GM10847 (cell line): ENCODE results near the gene GABBR2.

ENCODE experiments used
- POLR2A ChIP-seq: IDR thresholded peaks from 2 replicates; pipeline ENCODE4 v1.6.1; 2011; ENCODE audit not compliant: insufficient read length; ENCODE audit errors: extremely low read depth

The GABBR2 gene

GRCh38 chr9:98702340-98702739 is 6.4 kb downstream of the GABBR2 start:
- no peak for TF ChIP-seq POLR2A

GRCh38 chr9:98701576-98701975 is 7.2 kb downstream of the GABBR2 start:
- no peak for TF ChIP-seq POLR2A

DNA sequence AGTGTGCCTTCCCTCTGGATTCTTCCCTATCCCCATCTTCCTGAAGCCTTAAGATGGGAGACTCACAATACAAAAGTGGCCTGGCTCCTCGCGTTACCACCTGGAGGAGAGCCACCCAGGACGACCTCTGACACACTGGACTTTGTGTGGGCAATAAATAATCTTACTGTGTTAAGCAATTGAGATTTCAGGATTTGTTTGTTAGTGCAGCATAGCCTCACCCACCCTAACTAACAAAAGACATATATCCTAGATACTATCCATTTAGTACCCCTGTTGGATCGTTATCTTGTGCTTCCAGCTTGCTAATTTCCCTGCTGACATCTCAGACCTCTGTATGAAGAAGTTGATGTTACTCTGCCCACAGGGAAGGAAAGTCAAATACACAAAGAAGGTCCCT is 7.9 kb downstream of the GABBR2 start:
- no peak for TF ChIP-seq POLR2A

DNA sequence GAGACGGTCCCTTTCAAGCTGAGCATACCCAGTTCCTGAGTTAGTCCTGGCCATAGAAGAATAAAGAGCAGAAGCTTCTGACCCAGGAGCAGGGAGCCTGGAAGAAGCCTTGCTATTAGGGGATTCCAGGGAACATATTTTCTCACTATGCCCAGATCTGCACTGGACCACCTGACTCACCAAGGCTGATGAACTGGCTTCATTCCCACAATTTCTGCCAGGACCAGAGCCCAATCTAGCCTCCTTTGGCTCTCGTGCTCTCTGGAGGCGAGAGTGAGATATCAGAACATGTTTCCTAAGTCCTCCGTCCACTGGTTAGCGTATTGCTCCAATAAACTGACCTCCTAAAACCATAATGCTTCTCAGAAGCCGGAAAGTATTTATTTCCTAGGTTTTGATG is 9.9 kb downstream of the GABBR2 start:
- no peak for TF ChIP-seq POLR2A

GRCh38 chr9:98694943-98695342 is 13.8 kb downstream of the GABBR2 start:
- TF ChIP-seq POLR2A = no peak

GRCh38 chr9:98692392-98692791 is 16.3 kb downstream of the GABBR2 start:
- TF ChIP-seq POLR2A = no peak

DNA sequence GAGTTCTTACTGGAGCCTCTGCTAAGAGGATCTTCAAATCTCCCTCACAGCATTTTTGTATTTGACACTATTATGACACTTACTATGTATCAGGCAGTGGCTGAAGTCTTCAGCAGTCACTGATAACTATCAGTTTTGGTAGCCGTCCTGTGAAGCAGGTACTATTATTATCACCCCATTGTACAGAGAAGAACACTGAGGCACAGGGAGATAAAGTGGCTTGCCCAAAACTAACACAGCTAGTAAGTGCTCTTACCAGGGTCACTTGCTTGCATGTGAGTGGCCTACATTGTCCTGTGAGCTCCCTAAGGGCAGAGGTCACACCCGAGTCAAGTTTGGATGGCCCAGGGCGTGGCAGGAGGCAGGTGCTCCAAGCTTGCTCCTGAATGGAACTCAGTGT is 16.8 kb downstream of the GABBR2 start:
- no peak for TF ChIP-seq POLR2A

- no peak for TF ChIP-seq POLR2A
Observed at GRCh38 chr9:98690686-98691085, 18.0 kb downstream of the GABBR2 start.

DNA sequence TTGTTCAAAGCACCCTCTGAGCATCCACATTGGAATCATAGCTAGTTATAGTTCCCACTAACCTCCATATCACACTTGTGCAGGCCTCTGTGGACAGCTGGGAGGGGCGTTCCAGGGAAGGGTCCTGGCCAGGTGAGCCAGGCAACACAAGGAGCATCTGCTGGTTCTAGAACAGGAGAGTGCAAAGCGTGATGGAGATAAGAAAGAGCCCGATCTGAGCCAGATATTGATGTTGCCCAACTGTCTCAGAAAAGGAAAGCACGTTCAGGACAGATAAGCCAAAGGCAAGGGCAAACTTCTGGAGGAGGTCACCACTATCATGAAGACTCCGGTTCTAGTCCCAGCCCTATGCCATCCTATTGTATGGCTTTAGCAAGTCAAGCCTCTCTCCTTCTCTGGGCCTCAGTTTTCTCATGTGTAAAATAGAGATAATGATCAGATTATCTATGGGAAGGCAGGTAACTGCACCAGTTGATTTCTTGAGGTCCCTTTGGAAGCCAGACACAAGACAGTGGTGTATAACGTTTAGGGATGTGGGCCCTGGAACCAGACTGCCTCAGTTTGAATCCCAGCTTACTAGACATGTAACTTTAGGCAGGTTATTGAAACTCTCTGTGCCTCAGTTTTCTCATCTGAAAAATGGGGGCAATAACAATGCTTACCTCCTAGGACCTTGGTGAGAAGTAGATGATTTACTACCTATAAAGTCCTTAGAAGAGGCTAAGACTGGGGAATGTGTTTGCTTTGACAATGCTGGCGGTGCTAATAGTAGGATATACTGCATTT is 19.8 kb downstream of the GABBR2 start:
- no peak for TF ChIP-seq POLR2A

DNA sequence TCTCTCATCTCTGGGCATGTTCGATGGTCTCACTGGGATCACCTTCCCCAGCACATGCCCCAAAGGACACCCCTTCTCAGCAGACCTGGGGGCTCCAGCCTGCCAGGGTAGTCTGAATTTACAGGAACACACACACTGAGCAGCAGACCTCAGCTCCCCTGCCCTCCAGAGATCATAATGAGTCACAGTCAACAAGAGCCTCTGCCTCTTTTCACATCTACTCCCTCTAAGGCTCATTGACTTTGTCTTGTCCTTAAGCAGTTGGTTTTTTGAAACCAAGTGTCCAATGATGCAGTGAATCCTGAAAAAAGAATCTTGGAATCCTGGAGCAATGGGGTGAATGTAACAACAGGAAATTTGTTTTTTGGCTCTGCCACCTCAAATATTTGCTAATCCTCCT is 20.8 kb downstream of the GABBR2 start:
- TF ChIP-seq POLR2A = no peak

DNA sequence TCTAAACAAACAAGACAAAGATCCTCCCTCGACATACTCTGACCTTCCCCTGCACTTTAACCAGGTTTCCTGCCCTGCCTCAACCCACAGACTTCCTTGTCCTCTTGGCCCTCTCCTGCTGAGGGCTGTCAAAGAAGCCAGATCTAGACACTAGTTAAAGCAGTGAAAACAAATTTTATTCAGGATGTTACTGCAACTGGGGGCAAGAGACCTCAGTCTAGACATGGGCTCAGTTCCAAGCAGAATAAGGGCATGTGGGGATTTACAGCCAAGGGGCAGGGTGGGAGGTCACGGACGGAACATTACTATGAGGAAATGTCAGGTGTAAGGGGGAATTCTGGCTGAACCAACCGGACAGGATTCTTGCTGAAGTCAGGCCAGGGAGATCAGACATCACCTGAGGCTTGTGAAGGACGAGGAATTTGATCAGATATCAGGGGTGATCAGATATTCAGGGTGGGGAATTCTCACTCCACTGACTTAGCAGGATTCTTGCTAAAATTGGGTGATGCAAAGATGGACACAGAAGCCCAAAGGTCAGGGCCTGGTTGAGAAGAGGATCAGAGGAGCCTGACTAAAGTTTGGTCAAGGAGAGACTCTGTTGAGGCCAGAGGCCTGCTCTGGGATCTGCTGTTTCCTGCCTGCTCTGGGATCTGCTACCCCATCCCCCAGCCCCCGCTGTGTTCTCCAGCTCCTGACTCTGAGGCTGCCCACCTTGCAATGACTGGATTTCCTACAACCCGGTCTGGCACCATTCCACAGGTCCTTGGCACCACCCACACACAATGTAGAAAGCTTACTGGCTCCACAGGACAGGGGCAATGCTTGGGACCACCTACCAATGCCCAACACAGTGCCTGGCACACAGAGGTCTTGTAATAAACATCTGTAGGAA is 21.5 kb downstream of the GABBR2 start:
- TF ChIP-seq POLR2A = no peak

DNA sequence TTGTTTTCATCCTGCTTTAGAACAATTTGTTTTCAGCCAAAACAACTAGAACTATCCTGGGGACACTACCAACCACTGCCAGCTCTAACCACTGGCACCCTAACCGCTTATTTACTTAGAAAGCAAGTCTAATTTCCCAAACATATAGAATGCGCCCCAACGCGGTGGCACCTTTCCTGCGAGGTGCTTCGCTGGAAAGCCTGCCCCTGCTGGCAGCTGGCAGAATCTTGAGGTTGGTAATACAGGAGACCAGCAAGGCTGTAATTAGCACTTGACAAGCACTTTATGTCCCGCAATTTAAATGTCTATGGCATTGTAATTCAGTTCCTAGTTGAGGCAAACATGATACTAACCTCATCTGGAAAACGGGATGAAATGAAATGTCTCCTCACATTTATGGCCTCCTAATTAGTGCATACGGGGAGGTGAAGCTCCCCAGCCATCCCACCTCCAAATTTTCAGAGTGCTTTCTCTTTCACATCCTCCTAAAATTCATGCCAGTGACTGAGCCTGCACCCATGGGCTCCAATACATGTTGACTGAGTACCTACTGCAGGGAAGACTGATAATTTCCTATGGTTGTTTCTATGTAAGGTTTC is 30.4 kb downstream of the GABBR2 start:
- no peak for TF ChIP-seq POLR2A

- TF ChIP-seq POLR2A = no peak
Observed at GRCh38 chr9:98673681-98674080, 35.1 kb downstream of the GABBR2 start.

DNA sequence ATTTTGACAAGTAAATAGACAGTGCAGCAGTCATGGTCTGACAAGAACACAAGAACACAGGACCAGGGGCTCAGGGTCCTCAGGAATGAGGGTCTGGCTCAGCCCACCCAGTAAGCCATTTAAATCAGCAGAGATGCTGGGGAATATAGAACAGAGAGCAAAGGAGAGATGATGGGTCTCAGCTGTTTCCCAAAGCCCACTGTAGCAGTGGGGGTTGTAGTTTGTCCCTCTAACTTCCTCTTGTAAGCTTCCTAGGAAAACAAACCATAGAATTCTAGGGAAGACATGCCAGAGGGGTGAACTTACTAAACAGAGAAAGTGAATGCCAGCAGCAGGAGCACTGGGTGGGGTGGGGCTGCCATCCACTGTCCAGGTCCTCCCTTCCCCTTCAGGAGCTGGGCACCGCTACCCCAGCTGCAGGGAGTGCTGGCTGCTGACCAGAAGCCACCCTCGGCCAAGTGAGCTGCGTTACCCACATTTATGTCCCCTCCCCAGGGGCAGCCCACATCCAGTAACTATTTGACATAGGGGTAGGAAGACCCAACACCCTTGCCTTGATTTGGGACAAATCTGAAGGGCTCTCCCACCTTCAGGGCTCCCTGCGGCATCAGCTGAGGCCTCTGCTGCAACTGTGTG is 41.6 kb downstream of the GABBR2 start:
- no peak for TF ChIP-seq POLR2A

DNA sequence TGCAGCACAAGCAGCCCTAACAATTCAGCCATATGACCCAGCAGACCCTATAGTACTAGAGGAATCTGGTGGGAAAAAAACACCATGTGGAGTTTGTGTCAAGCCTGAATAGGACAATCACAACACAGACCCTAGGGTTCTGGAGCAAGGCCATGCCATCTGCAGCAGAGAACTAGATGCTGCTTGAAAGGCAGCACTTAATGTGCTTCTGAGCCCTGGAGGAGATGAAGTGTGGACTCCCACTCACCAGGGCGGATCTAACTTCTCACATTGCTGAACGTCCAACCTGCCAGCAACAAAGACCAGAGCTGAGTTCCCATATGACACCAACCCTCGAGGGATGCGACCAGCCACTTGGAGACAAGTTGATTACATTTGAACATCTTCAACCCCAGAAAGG is 43.2 kb downstream of the GABBR2 start:
- TF ChIP-seq POLR2A = no peak
